SK-N-MC (cell line): ENCODE results near the gene NKAIN2.

Experiments used
- EZH2 ChIP-seq: fragments of 200-600 bp; sonication (generic); IDR thresholded peaks from one replicate; pipeline ENCODE4 v1.6.1; 2017; ENCODE audit warnings: antibody characterized with exemption
- POLR2AphosphoS5 ChIP-seq: IDR thresholded peaks from 2 replicates; pipeline ENCODE4 v1.6.1; 2012; ENCODE audit warnings: mild to moderate bottlenecking, low read depth, low read length, borderline replicate concordance

DNA sequence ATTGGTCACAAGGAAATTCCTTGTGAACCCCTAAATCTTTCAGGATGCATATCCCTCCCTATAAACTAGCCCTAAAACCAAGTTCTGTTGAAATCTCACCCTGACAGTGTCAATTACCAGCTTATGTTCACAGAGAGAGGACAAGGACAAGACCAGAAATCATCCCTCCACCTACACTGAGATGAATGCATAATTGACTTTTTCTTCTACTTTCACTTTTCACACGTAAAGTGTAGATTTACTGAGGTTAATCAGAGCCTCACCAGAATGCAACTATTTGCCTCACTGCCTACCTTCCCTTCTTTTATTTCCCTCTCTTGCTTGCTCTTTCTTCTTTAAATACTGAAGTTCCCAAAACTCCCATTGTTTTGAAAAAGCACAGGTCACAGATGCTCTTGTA lies 15.3 kb upstream of the NKAIN2 start:
- TF ChIP-seq EZH2 (no peak), POLR2AphosphoS5 (no peak)
